ENCODE results near the gene TBPL1. TPM values are rescaled to one million over a fixed set of nuclear protein-coding genes. Genes with fewer than 3 reads are reported as not detected.

TBPL1 gene
- total and polyA plus RNA-seq, 2 of the 8 experiments (the other 6 are each of a cell fraction or from before 2014, with no cell fraction given) = 32.5 to 67.0 TPM

GRCh38 chr6:133903855-133904254 is 49.2 kb upstream of the TBPL1 start (continued):
- TF ChIP-seq NRF1 (IDR thresholded peaks at IDR 0.05; ENCODE audit: low read depth, low read length) = no peak
